Uterus (tissue), 2 donors: Measurements from ENCODE around the gene LILRA5.

Experiments used
- CTCF ChIP-seq, 4 experiments: fragments of 200-600 bp in 2 of 4; fragments of 450-650 bp in 2 of 4; sonication (generic) in 2 of 4; IDR thresholded peaks; one replicate each; pipeline ENCODE4 v1.5.1; 2016 to 2019; ENCODE audit warnings: antibody characterized with exemption in 4 of 4, mild to moderate bottlenecking in 2 of 4, moderate library complexity in 1 of 4
- POLR2A ChIP-seq, 2 donors: fragments of 450-650 bp; IDR thresholded peaks; one replicate each; pipeline ENCODE4 v1.6.1; 2016; ENCODE audit warnings: antibody characterized with exemption in 2 of 2, mild to moderate bottlenecking in 1 of 2, moderate library complexity in 1 of 2

- TF ChIP-seq CTCF (IDR thresholded peaks at IDR 0.05) (no peak), POLR2A (IDR thresholded peaks at IDR 0.05) (no peak)
Observed at GRCh38 chr19:54338521-54338920, 25.6 kb upstream of the LILRA5 start.
